ENCODE data around the gene ZNF497. TPM values are rescaled to one million over a fixed set of nuclear protein-coding genes. Genes with fewer than 3 reads are reported as not detected.

ZNF497 gene
- total RNA-seq, 4 donors from 2014 or later, result 7.1 to 16.2 (median 8.1) TPM

DNA sequence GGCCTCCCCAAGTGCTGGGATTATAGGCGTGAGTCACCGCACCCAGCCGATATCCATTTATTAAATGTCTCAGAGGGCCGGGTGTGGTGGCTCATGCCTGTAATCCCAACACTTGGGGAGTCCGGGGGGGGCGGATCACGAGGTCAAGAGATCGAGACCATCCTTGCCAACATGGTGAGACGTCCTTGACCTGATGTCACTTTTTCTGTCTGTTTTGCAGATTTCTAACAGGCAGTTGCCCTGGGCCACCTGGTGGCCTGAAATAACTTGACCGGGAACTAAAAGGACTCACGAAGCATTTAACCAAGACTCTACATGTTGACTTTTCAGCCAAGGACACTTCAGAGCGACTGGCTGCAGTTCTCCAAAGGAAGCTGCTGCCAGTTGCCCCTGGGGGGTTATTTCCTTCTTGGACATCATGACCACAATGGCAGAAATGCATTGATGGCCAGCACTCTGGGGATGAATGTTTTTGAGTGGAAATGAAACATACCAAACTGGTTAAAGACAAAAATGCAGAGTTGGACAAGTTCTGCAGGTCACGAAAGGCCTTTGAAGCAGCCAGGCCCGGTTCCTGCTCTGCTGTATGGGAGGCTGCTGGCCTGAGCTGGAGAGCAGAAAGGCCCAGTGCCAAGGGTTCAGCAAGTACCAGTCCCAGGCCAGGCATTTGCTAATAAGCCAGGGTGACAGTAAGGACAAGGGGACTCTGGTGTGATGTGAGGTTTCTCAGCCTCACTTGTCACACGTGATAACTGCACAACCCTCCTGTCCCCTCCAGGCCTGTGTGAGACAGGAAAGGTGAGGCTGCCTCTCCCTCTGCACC, 10.0 kb upstream of the ZNF497 start:
- H3K4me3 ChIP-seq (replicated peaks in 1 of 3), result no peak overlapping the region
- no peaks in the 10 kb centered on the region for H3K36me3 ChIP-seq
- no peaks in the 10 kb centered on the region for H3K27me3 ChIP-seq
- DNase-seq, result peak; percentile 48 to 53
- H3K4me1 ChIP-seq, result peaks cover 0 to 9% of the 10 kb centered on the region in 2 donors
- 46 to 57% methylated on average over 9 to 15 of the region's 15 CpGs for WGBS, 2 donors
- no peak for TF ChIP-seq POLR2A (IDR thresholded peaks at IDR 0.05)
- TF ChIP-seq, protein P1, sequence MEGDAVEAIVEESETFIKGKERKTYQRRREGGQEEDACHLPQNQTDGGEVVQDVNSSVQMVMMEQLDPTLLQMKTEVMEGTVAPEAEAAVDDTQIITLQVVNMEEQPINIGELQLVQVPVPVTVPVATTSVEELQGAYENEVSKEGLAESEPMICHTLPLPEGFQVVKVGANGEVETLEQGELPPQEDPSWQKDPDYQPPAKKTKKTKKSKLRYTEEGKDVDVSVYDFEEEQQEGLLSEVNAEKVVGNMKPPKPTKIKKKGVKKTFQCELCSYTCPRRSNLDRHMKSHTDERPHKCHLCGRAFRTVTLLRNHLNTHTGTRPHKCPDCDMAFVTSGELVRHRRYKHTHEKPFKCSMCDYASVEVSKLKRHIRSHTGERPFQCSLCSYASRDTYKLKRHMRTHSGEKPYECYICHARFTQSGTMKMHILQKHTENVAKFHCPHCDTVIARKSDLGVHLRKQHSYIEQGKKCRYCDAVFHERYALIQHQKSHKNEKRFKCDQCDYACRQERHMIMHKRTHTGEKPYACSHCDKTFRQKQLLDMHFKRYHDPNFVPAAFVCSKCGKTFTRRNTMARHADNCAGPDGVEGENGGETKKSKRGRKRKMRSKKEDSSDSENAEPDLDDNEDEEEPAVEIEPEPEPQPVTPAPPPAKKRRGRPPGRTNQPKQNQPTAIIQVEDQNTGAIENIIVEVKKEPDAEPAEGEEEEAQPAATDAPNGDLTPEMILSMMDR (IDR thresholded peaks at IDR 0.05), result peak in 2 of 6 experiments; percentile 23 to 30
- H3K27ac ChIP-seq, result no peak overlapping the region
- intact Hi-C loops (cut with DNase I), result no loop called here
- H3K9me3 ChIP-seq, result no peaks in the 10 kb centered on the region

DNA sequence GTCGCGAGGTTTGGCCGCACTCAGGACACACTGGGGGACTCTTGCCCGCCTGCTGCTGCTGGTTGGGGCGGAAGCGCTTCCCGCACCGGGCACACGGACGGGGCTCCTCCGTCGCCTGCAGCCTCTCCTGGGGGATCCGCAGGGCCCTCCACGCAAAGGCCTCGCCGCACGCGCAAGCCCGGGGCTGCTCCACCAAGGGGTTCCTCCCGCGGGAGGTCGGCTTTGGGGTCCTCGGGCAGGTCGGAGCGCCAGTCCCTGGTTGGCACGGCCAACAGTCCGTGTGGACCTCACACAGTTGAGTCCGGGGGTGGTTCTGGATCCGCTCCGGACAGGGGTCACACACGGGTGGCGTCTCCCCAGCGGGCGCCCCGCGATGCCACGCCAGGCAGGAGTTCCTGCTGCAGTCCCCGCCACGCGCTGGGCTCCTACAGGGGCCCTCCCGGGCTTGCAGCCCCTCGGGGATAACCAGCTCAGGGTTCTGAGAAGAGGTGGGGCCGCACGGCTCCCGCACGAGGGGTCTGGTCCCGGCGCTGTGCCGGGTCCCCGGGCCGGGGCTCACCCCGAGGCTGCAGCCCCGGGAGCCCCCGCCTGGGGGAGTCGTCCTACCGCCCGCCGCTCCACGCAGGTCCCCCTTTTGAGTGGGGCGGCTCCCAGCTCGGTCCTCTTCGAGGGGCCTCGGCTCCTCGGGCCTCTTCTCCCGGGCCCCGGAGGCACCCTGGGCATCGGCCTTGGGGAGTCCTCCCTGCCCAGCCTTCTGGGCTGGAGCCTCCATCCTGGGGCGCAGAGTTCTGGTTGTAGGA, 6.2 kb upstream of the ZNF497 start:
- Histone ChIP-seq H3K9me3 (no peaks in the 10 kb centered on the region), H3K27me3 (no peaks in the 10 kb centered on the region), H3K36me3 (no peaks in the 10 kb centered on the region), H3K4me1 (peaks cover 0 to 9% of the 10 kb centered on the region in 2 donors), H3K27ac (no peak overlapping the region), H3K4me3 (replicated peaks in 1 of 3) (no peak overlapping the region)
- DNase-seq, result no peak
- 93 to 100% methylated on average over 1 to 37 of the region's 68 CpGs for WGBS, 2 donors
- intact Hi-C loops (cut with DNase I), result no loop called here
- TF ChIP-seq POLR2A (IDR thresholded peaks at IDR 0.05), result no peak
- TF ChIP-seq, protein P1 (IDR thresholded peaks at IDR 0.05), result no peak

DNA sequence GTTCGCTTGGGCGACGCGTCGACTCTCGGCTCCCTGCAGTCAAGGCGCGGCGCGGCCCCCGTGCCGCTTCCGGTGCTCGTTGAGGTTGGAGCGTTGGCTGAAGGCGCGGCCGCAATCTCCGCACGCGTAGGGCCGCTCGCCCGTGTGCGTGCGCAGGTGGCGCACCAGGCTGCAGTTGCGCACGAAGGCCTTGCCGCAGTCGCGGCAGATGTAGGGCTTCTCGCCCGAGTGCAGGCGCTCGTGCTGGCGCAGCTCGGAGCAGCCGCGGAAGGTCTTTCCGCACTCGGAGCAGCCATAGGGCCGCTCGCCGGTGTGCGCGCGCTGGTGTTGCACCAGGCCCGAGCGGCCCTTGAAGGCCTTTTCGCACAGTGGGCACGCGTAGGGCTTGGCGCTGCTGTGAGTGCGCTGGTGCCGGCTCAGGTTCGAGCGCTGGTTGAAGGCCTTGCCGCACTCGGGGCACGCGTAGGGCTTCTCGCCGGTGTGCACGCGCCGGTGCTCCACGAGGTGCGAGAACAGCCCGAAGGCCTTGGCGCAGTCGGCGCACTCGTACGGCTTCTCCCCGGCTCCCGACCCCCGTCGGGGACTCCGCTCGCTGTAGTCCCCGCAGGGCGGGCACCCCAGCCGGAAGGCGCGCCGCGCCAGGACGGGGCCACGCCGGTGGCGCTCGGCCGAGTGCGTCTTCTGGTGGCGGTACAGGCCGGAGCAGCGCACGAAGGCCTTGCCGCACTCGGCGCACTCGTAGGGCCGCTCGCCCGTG, 5.3 kb upstream of the ZNF497 start:
- Histone ChIP-seq H3K27me3 (no peaks in the 10 kb centered on the region), H3K36me3 (no peaks in the 10 kb centered on the region), H3K4me1 (peaks cover 0 to 6% of the 10 kb centered on the region in 2 donors), H3K9me3 (no peaks in the 10 kb centered on the region), H3K4me3 (replicated peaks in 1 of 3) (no peak overlapping the region), H3K27ac (no peak overlapping the region)
- 84% methylated on average over 36 to 105 of the region's 106 CpGs for WGBS, 2 donors
- TF ChIP-seq POLR2A (IDR thresholded peaks at IDR 0.05), result no peak
- TF ChIP-seq, protein P1 (IDR thresholded peaks at IDR 0.05), result no peak
- intact Hi-C loops (cut with DNase I), result no loop called here
- DNase-seq, result no peak

DNA sequence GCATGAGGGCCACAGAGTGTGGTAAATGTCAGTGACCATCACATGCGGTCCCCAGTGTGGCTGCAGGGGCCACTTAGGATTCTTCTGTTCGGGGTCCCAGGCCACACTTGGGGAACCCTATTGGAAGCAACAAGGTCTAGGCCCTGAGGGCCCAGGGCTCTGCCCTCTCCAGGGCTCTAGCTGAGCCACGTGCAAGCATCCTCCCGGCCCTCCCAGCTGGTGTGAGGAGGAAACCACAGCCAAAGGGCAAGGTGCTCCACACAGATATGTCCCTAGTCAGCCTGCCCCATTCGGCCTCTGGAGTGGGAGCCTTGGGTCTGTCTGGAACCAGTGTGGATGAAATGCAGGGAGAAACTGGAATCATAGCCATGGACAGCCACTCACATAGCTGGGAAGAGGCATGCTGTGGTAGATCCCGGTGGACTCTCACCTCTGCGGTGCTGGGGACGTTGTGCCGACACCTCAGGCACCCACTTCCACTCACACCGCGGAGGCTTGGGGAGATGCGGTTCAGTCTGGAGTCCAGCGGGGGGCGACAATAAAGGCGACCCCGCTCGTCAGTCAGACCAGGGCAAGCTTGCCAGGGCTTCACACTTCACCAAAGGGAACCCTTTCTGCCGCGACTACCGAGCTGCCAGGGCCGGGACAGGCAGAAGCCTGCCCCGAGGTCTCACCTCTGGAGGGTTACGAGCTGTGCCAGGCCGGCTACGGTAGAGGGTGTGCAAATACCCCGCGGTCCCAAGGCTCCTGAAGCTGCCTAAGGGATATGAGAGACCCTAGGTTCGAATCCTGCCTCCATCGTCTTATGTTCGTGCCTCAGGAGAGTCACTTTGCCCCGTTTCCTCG, 4.3 kb upstream of the ZNF497 start:
- 94 to 96% methylated on average over 30 to 32 of the region's 32 CpGs for WGBS, 2 donors
- Histone ChIP-seq H3K4me3 (replicated peaks in 1 of 3) (no peak overlapping the region), H3K27ac (no peak overlapping the region), H3K36me3 (no peaks in the 10 kb centered on the region), H3K4me1 (peaks cover 0 to 1% of the 10 kb centered on the region in 2 donors), H3K27me3 (no peaks in the 10 kb centered on the region), H3K9me3 (no peaks in the 10 kb centered on the region)
- TF ChIP-seq, protein P1 (IDR thresholded peaks at IDR 0.05), result no peak
- TF ChIP-seq POLR2A (IDR thresholded peaks at IDR 0.05), result no peak
- intact Hi-C loops (cut with DNase I), result no loop called here
- DNase-seq, result no peak

Measured in thyroid gland (tissue), 4 donors.